ENCODE data around the gene DAG1. TPM values are rescaled to one million over a fixed set of nuclear protein-coding genes. Genes with fewer than 3 reads are reported as not detected.

The DAG1 gene
- total and polyA plus RNA-seq, 2 experiments from 2014 or later: 29.9 to 152 TPM

DNA sequence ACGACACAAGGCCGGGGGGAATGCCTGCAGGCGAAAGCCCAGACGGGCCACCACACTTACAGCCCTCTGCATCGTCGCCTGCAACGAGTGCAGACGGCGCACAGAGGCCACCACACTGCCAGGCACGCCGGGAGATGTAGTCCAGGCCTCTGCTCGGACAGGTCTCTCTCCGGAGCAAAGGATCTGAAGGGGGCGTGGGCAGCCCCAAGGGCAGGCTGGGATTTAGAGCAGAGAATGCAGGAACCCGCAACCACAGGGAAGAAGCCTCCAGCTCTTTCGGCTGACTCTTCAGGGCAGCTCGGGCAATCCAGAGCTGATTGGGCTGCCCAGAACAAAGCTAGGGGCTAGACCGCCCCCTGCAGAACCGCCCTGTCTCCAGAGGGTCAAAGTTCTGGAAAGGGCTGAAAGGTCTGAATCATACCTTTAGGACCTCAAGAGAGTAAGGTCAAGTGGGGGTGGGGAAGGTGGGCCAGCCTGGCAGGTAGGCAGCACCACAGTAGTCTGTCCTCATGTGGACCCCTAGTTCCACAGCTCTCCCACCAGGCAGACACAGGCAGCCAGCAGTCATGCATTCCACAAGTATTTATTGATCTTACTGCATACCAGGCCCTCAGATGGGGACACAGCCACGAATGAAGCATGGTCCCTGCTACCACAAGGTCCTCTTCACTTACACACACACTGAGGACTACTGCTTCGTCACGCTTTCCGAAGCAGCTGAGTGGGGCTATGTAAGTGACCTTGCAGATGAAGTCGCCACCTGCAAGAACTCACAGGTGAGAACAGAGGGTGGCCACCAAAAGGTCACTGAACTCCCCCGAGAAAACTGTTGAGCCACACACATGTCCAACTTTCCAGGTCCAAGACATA lies 47.5 kb upstream of the DAG1 start, which contains the start of gene AMT:
AMT (minus strand) TSS at position 95 of the 870 bp plus-strand sequence; CDS start at position 72, 23 bp downstream.
- DNase-seq (ENCODE audit: low spot score) (peak; percentile 96), ATAC-seq (peak; percentile 98)
- Histone ChIP-seq H3K27ac (ENCODE audit: low read depth) (peak within 1 kb of the TSS; percentile 89), H3K27me3 (ENCODE audit: insufficient read depth) (no peaks in the 10 kb centered on the region), H3F3A (replicated peaks; ENCODE audit: low read depth) (peaks cover 4% of the 10 kb centered on the region), H3K36me3 (ENCODE audit: insufficient read depth) (no peaks in the 10 kb centered on the region), H3K4me3 (peak within 1 kb of the TSS; percentile 69), H4K20me1 (replicated peaks; ENCODE audit: insufficient read depth) (no peaks in the 10 kb centered on the region), H3K9me2 (ENCODE audit: insufficient read depth) (no peaks in the 10 kb centered on the region), H3K4me1 (ENCODE audit: insufficient read depth) (peaks cover 5% of the 10 kb centered on the region; the same call in 1 of the 2 replicates), H2AFZ (peak within 1 kb of the TSS; percentile 74), H3K4me2 (peak within 1 kb of the TSS; percentile 87), H3K79me2 (replicated peaks; ENCODE audit: insufficient read depth) (peaks cover 6% of the 10 kb centered on the region; the same call in 1 of the 2 replicates)
- Mint-ChIP-seq H3K27me3 (ENCODE audit: insufficient read depth, low read depth, poor library complexity) (peaks cover 15% of the 10 kb centered on the region), H3K4me1 (peaks cover 12% of the 10 kb centered on the region), H3K4me3 (peak within 1 kb of the TSS; percentile 97), H3K36me3 (ENCODE audit: low read depth) (peaks cover 8% of the 10 kb centered on the region), H3K9me3 (no peaks in the 10 kb centered on the region), H3K27ac (peak within 1 kb of the TSS; percentile 97)
- TF ChIP-seq, protein P1, sequence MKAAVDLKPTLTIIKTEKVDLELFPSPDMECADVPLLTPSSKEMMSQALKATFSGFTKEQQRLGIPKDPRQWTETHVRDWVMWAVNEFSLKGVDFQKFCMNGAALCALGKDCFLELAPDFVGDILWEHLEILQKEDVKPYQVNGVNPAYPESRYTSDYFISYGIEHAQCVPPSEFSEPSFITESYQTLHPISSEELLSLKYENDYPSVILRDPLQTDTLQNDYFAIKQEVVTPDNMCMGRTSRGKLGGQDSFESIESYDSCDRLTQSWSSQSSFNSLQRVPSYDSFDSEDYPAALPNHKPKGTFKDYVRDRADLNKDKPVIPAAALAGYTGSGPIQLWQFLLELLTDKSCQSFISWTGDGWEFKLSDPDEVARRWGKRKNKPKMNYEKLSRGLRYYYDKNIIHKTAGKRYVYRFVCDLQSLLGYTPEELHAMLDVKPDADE (IDR thresholded peaks at IDR 0.05): peak; percentile 94
- no peak for TF ChIP-seq ZNF114 (CRISPR knock-in tag; IDR thresholded peaks at IDR 0.05)
- TF ChIP-seq NANOG (IDR thresholded peaks at IDR 0.05; ENCODE audit: borderline replicate concordance): no peak
- no peak for TF ChIP-seq ZNF331 (CRISPR knock-in tag; IDR thresholded peaks at IDR 0.05; ENCODE audit: low read depth)
- TF ChIP-seq POLR2AphosphoS5 (IDR thresholded peaks at IDR 0.05; ENCODE audit: low read depth): peak; percentile 71; the same call in 1 of the 2 replicates
- TF ChIP-seq, protein P2, sequence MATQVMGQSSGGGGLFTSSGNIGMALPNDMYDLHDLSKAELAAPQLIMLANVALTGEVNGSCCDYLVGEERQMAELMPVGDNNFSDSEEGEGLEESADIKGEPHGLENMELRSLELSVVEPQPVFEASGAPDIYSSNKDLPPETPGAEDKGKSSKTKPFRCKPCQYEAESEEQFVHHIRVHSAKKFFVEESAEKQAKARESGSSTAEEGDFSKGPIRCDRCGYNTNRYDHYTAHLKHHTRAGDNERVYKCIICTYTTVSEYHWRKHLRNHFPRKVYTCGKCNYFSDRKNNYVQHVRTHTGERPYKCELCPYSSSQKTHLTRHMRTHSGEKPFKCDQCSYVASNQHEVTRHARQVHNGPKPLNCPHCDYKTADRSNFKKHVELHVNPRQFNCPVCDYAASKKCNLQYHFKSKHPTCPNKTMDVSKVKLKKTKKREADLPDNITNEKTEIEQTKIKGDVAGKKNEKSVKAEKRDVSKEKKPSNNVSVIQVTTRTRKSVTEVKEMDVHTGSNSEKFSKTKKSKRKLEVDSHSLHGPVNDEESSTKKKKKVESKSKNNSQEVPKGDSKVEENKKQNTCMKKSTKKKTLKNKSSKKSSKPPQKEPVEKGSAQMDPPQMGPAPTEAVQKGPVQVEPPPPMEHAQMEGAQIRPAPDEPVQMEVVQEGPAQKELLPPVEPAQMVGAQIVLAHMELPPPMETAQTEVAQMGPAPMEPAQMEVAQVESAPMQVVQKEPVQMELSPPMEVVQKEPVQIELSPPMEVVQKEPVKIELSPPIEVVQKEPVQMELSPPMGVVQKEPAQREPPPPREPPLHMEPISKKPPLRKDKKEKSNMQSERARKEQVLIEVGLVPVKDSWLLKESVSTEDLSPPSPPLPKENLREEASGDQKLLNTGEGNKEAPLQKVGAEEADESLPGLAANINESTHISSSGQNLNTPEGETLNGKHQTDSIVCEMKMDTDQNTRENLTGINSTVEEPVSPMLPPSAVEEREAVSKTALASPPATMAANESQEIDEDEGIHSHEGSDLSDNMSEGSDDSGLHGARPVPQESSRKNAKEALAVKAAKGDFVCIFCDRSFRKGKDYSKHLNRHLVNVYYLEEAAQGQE (IDR thresholded peaks at IDR 0.05; ENCODE audit: unreplicated experiment): no peak
- TF ChIP-seq, protein P3, sequence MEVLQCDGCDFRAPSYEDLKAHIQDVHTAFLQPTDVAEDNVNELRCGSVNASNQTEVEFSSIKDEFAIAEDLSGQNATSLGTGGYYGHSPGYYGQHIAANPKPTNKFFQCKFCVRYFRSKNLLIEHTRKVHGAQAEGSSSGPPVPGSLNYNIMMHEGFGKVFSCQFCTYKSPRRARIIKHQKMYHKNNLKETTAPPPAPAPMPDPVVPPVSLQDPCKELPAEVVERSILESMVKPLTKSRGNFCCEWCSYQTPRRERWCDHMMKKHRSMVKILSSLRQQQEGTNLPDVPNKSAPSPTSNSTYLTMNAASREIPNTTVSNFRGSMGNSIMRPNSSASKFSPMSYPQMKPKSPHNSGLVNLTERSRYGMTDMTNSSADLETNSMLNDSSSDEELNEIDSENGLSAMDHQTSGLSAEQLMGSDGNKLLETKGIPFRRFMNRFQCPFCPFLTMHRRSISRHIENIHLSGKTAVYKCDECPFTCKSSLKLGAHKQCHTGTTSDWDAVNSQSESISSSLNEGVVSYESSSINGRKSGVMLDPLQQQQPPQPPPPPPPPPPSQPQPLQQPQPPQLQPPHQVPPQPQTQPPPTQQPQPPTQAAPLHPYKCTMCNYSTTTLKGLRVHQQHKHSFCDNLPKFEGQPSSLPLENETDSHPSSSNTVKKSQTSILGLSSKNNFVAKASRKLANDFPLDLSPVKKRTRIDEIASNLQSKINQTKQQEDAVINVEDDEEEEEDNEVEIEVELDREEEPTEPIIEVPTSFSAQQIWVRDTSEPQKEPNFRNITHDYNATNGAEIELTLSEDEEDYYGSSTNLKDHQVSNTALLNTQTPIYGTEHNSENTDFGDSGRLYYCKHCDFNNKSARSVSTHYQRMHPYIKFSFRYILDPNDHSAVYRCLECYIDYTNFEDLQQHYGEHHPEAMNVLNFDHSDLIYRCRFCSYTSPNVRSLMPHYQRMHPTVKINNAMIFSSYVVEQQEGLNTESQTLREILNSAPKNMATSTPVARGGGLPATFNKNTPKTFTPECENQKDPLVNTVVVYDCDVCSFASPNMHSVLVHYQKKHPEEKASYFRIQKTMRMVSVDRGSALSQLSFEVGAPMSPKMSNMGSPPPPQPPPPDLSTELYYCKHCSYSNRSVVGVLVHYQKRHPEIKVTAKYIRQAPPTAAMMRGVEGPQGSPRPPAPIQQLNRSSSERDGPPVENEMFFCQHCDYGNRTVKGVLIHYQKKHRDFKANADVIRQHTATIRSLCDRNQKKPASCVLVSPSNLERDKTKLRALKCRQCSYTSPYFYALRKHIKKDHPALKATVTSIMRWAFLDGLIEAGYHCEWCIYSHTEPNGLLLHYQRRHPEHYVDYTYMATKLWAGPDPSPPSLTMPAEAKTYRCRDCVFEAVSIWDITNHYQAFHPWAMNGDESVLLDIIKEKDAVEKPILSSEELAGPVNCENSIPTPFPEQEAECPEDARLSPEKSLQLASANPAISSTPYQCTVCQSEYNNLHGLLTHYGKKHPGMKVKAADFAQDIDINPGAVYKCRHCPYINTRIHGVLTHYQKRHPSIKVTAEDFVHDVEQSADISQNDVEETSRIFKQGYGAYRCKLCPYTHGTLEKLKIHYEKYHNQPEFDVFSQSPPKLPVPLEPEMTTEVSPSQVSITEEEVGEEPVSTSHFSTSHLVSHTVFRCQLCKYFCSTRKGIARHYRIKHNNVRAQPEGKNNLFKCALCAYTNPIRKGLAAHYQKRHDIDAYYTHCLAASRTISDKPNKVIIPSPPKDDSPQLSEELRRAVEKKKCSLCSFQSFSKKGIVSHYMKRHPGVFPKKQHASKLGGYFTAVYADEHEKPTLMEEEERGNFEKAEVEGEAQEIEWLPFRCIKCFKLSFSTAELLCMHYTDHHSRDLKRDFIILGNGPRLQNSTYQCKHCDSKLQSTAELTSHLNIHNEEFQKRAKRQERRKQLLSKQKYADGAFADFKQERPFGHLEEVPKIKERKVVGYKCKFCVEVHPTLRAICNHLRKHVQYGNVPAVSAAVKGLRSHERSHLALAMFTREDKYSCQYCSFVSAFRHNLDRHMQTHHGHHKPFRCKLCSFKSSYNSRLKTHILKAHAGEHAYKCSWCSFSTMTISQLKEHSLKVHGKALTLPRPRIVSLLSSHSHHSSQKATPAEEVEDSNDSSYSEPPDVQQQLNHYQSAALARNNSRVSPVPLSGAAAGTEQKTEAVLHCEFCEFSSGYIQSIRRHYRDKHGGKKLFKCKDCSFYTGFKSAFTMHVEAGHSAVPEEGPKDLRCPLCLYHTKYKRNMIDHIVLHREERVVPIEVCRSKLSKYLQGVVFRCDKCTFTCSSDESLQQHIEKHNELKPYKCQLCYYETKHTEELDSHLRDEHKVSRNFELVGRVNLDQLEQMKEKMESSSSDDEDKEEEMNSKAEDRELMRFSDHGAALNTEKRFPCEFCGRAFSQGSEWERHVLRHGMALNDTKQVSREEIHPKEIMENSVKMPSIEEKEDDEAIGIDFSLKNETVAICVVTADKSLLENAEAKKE (CRISPR knock-in tag; IDR thresholded peaks at IDR 0.05): no peak
- TF ChIP-seq STAT1 (IDR thresholded peaks at IDR 0.05; ENCODE audit: unreplicated experiment): no peak
- no peak for TF ChIP-seq EZH2phosphoT487 (IDR thresholded peaks at IDR 0.05; ENCODE audit: unreplicated experiment)
- peak; percentile 94 for TF ChIP-seq CREB1 (CRISPR knock-in tag; IDR thresholded peaks at IDR 0.05; ENCODE audit: low read depth)
- TF ChIP-seq, protein P4, sequence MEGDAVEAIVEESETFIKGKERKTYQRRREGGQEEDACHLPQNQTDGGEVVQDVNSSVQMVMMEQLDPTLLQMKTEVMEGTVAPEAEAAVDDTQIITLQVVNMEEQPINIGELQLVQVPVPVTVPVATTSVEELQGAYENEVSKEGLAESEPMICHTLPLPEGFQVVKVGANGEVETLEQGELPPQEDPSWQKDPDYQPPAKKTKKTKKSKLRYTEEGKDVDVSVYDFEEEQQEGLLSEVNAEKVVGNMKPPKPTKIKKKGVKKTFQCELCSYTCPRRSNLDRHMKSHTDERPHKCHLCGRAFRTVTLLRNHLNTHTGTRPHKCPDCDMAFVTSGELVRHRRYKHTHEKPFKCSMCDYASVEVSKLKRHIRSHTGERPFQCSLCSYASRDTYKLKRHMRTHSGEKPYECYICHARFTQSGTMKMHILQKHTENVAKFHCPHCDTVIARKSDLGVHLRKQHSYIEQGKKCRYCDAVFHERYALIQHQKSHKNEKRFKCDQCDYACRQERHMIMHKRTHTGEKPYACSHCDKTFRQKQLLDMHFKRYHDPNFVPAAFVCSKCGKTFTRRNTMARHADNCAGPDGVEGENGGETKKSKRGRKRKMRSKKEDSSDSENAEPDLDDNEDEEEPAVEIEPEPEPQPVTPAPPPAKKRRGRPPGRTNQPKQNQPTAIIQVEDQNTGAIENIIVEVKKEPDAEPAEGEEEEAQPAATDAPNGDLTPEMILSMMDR (conservative IDR thresholded peaks at IDR 0.05; ENCODE audit: low read depth in 2 of 2): peak; percentile 2 to 27; a peak in 2 of 4 replicates
- TF ChIP-seq JUNB (IDR thresholded peaks at IDR 0.05; ENCODE audit: unreplicated experiment): no peak
- no peak for TF ChIP-seq EZH2 (IDR thresholded peaks at IDR 0.05; ENCODE audit: low read depth, unreplicated experiment)
